ENCODE measurements around the gene CPXM2.

The CPXM2 gene

GRCh38 chr10:123821136-123821535 lies 70.5 kb downstream of the CPXM2 start:
- in situ Hi-C loops (cut with MboI; ENCODE audit: low pct_unique_long_range_greater_than_20kb, low sequenced_read_pairs, unreplicated experiment) = no loop called here
- DNase-seq (ENCODE audit: low spot score) = no peak
- TF ChIP-seq, protein P1, sequence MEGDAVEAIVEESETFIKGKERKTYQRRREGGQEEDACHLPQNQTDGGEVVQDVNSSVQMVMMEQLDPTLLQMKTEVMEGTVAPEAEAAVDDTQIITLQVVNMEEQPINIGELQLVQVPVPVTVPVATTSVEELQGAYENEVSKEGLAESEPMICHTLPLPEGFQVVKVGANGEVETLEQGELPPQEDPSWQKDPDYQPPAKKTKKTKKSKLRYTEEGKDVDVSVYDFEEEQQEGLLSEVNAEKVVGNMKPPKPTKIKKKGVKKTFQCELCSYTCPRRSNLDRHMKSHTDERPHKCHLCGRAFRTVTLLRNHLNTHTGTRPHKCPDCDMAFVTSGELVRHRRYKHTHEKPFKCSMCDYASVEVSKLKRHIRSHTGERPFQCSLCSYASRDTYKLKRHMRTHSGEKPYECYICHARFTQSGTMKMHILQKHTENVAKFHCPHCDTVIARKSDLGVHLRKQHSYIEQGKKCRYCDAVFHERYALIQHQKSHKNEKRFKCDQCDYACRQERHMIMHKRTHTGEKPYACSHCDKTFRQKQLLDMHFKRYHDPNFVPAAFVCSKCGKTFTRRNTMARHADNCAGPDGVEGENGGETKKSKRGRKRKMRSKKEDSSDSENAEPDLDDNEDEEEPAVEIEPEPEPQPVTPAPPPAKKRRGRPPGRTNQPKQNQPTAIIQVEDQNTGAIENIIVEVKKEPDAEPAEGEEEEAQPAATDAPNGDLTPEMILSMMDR (IDR thresholded peaks at IDR 0.05; ENCODE audit: extremely low read depth, insufficient read depth, missing control alignments) = no peak

GRCh38 chr10:123809632-123810031 lies 82.0 kb downstream of the CPXM2 start:
- in situ Hi-C loops (cut with MboI; ENCODE audit: low pct_unique_long_range_greater_than_20kb, low sequenced_read_pairs, unreplicated experiment) = no loop called here
- TF ChIP-seq, protein P1 (IDR thresholded peaks at IDR 0.05; ENCODE audit: extremely low read depth, insufficient read depth, missing control alignments) = no peak
- no peak for DNase-seq (ENCODE audit: low spot score)

DNA sequence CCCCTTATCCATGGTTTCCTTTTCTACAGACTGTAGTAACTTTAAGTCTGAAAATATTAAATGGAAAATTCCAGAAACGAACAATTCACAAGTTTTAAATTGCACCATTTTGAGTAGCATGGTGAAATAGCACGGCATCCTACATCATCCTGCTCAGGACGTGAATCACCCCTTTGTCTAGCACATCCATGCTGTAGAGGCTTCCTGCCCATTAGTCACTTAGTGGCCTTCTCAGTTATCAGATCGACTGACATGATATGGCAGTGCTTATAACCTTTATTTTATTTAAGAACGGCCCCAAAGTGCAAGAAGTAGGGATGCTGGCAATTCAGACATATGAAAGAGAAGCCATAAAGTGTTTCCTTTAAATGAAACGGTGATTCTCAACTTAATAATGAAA lies 82.7 kb downstream of the CPXM2 start:
- DNase-seq (ENCODE audit: low spot score) = no peak
- in situ Hi-C loops (cut with MboI; ENCODE audit: low pct_unique_long_range_greater_than_20kb, low sequenced_read_pairs, unreplicated experiment) = no loop called here

GRCh38 chr10:123808286-123808685 lies 83.3 kb downstream of the CPXM2 start:
- TF ChIP-seq, protein P1 (IDR thresholded peaks at IDR 0.05; ENCODE audit: extremely low read depth, insufficient read depth, missing control alignments) = no peak
- in situ Hi-C loops (cut with MboI; ENCODE audit: low pct_unique_long_range_greater_than_20kb, low sequenced_read_pairs, unreplicated experiment) = no loop called here
- DNase-seq (ENCODE audit: low spot score) = no peak

More for the DNA sequence above, 82.7 kb downstream of the CPXM2 start:
- TF ChIP-seq, protein P1 (IDR thresholded peaks at IDR 0.05; ENCODE audit: extremely low read depth, insufficient read depth, missing control alignments) = no peak

DNA sequence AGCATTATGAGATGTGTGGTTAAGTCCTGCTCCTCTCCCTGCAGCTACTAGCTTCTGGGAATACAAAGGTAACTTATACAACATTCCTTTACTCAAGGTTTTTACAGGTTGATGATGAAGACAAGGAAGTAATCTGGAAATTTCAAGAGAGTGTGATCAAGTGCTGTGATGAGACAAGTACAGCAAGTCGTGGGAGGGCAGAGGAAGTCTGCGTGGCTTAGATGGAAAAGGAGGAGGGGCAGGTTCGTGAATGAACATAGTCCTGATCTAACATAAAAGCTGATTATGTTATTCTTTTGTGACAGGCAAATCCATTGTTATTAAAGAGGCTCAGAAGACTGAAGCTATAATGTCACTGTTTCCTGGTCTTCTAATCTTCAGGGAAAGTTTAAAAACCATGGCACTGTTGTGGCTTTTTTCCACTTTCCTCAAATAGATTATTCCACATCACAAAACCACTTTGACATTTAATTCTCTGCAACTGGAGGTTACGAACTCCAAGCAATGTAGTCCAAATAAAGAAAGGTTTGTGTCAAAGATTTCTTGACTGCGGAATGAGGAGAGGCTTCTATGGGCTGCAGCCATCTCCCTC lies 84.1 kb downstream of the CPXM2 start:
- in situ Hi-C loops (cut with MboI; ENCODE audit: low pct_unique_long_range_greater_than_20kb, low sequenced_read_pairs, unreplicated experiment) = no loop called here
- DNase-seq (ENCODE audit: low spot score) = no peak
- TF ChIP-seq, protein P1 (IDR thresholded peaks at IDR 0.05; ENCODE audit: extremely low read depth, insufficient read depth, missing control alignments) = no peak

DNA sequence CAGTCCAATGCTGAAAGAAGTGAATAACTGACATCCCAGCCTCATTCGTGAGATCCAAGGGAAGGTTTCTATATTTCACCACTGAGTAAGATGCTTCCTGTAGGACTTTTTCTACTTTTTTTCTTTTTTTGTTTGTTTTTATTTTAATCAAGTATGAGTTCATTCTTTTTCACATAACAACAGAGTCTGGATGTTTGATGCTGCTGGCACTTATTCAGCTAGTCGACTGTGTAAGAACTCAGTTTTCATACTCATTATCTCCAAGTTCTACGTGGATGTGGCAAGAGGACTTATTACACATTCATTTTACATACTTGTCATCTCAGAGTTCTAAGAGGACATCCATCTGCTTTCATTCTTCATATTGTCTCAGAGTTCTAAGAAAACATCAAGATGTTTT lies 86.9 kb downstream of the CPXM2 start:
- TF ChIP-seq, protein P1 (IDR thresholded peaks at IDR 0.05; ENCODE audit: extremely low read depth, insufficient read depth, missing control alignments) = no peak
- DNase-seq (ENCODE audit: low spot score) = no peak
- in situ Hi-C loops (cut with MboI; ENCODE audit: low pct_unique_long_range_greater_than_20kb, low sequenced_read_pairs, unreplicated experiment) = no loop called here

Data from GM13977 (cell line).